Esophagus (tissue), 2 donors: ENCODE data around the gene CSF1. TPM values are rescaled to one million over a fixed set of nuclear protein-coding genes. Genes with fewer than 3 reads are reported as not detected.

Experiments used
- H3K27ac ChIP-seq, 2 donors: one replicate each; pipeline ENCODE4 v1.5.1; 2013; ENCODE audit warnings: low read depth in 2 of 2, mild to moderate bottlenecking in 2 of 2, inconsistent platforms in 1 of 2, low read length in 1 of 2, moderate library complexity in 1 of 2
- H3K27me3 ChIP-seq, 2 donors: one replicate each; pipeline ENCODE4 v1.6.1; 2013; ENCODE audit warnings: low read length in 2 of 2, control low read depth in 1 of 2, mild to moderate bottlenecking in 1 of 2; ENCODE audit not compliant: insufficient read depth in 2 of 2, control insufficient read depth in 1 of 2
- H3K36me3 ChIP-seq, 2 donors: one replicate each; pipeline ENCODE4 v1.6.1; 2013; ENCODE audit warnings: low read length in 1 of 2; ENCODE audit not compliant: control insufficient read depth in 2 of 2, insufficient read depth in 2 of 2
- H3K4me1 ChIP-seq, 2 donors: one replicate each; pipeline ENCODE4 v1.6.1; 2013; ENCODE audit warnings: low read length in 1 of 2; ENCODE audit not compliant: control insufficient read depth in 2 of 2, insufficient read depth in 2 of 2
- H3K4me3 ChIP-seq, 2 donors: one replicate each; pipeline ENCODE4 v1.5.1; 2013; ENCODE audit warnings: low read length in 2 of 2, mild to moderate bottlenecking in 2 of 2, low read depth in 1 of 2, moderate library complexity in 1 of 2
- H3K9me3 ChIP-seq, 2 donors: one replicate each; pipeline ENCODE4 v1.6.1; 2013; ENCODE audit warnings: mild to moderate bottlenecking in 2 of 2, low read depth in 1 of 2, low read length in 1 of 2, moderate library complexity in 1 of 2; ENCODE audit not compliant: control insufficient read depth in 2 of 2, insufficient read depth in 1 of 2
- WGBS, 2 donors: extraction: QIAGEN DNeasy Blood & Tissue Kit; methylation state at CpG; one replicate each; pipeline ENCODE4 v1.1.7; 2013; 5-methylcytosine and 5-hydroxymethylcytosine counted together
- polyA plus RNA-seq, 2 donors: library from polyadenylated mRNA; stranded (reverse); fragments of 200-250 nt; gene quantifications; one replicate each; pipeline ENCODE4 v1.2.3, GENCODE V29; 2013
- donor health status: healthy with polysubstance abuse.
- donor health status: Bipolar disorder and iron deficiency.

The CSF1 gene
- polyA plus RNA-seq, 2 donors: 5.6 to 5.7 TPM

- H3K27ac ChIP-seq: no peak overlapping the region
- H3K4me1 ChIP-seq: no peaks in the 10 kb centered on the region
- no peaks in the 10 kb centered on the region for H3K36me3 ChIP-seq
- H3K9me3 ChIP-seq: no peaks in the 10 kb centered on the region
- H3K27me3 ChIP-seq: no peaks in the 10 kb centered on the region
- H3K4me3 ChIP-seq: no peak overlapping the region
- WGBS, 2 donors: 88 to 93% methylated on average over 3 of the region's 3 CpGs
These were observed 59.3 kb downstream of the CSF1 start for GRCh38 chr1:109969907-109970306.

DNA sequence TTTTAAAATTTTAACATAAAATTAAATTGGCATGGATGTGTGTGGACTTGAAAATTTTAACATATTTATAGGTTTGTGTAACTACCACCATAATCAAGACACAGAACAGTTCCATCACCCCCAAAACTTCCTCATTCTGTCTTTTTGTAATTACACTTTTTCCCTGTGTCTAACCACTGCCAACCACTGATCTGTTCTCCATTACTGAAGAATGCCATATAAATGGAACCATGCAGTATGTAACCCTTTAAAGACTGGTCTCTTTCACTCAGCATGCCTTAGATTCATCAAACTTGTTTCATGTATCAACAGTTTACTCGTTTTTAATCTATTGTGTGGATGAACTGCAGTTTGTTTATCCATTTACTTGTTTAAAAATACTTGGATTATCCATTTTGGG is 60.9 kb downstream of the CSF1 start:
- no peak overlapping the region for H3K4me3 ChIP-seq
- H3K4me1 ChIP-seq: no peaks in the 10 kb centered on the region
- no peak overlapping the region for H3K27ac ChIP-seq
- H3K27me3 ChIP-seq: no peaks in the 10 kb centered on the region
- WGBS, 2 donors: 25 to 30% methylated on average over 1 of the region's 1 CpG
- H3K36me3 ChIP-seq: no peaks in the 10 kb centered on the region
- H3K9me3 ChIP-seq: no peaks in the 10 kb centered on the region

GRCh38 chr1:109974191-109974590 is 63.5 kb downstream of the CSF1 start:
- Histone ChIP-seq H3K9me3 (no peaks in the 10 kb centered on the region), H3K36me3 (no peaks in the 10 kb centered on the region), H3K4me3 (no peak overlapping the region), H3K4me1 (no peaks in the 10 kb centered on the region), H3K27ac (no peak overlapping the region), H3K27me3 (no peaks in the 10 kb centered on the region)
- 92 to 93% methylated on average over 3 of the region's 3 CpGs for WGBS, 2 donors

GRCh38 chr1:109975718-109976117 is 65.1 kb downstream of the CSF1 start:
- H3K4me3 ChIP-seq: no peak overlapping the region
- 84% methylated on average over 3 of the region's 3 CpGs for WGBS, 2 donors
- H3K27ac ChIP-seq: no peak overlapping the region
- no peaks in the 10 kb centered on the region for H3K27me3 ChIP-seq
- no peaks in the 10 kb centered on the region for H3K9me3 ChIP-seq
- H3K4me1 ChIP-seq: peaks cover 0 to 4% of the 10 kb centered on the region in 2 donors
- no peaks in the 10 kb centered on the region for H3K36me3 ChIP-seq

DNA sequence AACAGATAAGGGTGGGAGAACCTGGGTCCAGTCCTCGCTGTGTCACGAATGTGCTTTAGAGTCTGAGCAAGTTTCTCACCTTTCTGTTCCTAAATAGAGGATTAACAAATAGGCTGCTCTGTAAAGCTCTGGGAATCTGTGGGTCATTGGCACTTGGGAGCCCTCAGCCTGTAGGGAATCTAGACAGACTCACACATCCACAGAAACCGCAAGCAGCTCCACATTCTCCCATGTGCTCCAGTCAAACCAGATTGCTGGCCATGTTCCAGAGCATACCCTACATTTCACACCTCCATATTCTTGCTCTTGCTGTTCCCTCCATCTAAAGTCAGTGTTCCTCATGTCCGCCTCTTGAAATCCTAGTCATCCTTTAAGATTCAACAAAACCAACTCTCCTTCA is 66.1 kb downstream of the CSF1 start:
- H3K27me3 ChIP-seq: no peaks in the 10 kb centered on the region

GRCh38 chr1:109977225-109977624 is 66.6 kb downstream of the CSF1 start:
- 81 to 86% methylated on average over 8 of the region's 8 CpGs for WGBS, 2 donors
- Histone ChIP-seq H3K36me3 (no peaks in the 10 kb centered on the region), H3K27ac (no peak overlapping the region), H3K4me3 (no peak overlapping the region), H3K9me3 (peaks cover 0 to 3% of the 10 kb centered on the region in 2 donors), H3K27me3 (no peaks in the 10 kb centered on the region), H3K4me1 (peaks cover 0 to 12% of the 10 kb centered on the region in 2 donors)

More for the DNA sequence above, 66.1 kb downstream of the CSF1 start:
- 96% methylated on average over 4 of the region's 4 CpGs for WGBS, 2 donors
- H3K9me3 ChIP-seq: no peaks in the 10 kb centered on the region
- no peak overlapping the region for H3K4me3 ChIP-seq
- no peaks in the 10 kb centered on the region for H3K36me3 ChIP-seq
- H3K27ac ChIP-seq: no peak overlapping the region
- H3K4me1 ChIP-seq: peaks cover 0 to 11% of the 10 kb centered on the region in 2 donors

DNA sequence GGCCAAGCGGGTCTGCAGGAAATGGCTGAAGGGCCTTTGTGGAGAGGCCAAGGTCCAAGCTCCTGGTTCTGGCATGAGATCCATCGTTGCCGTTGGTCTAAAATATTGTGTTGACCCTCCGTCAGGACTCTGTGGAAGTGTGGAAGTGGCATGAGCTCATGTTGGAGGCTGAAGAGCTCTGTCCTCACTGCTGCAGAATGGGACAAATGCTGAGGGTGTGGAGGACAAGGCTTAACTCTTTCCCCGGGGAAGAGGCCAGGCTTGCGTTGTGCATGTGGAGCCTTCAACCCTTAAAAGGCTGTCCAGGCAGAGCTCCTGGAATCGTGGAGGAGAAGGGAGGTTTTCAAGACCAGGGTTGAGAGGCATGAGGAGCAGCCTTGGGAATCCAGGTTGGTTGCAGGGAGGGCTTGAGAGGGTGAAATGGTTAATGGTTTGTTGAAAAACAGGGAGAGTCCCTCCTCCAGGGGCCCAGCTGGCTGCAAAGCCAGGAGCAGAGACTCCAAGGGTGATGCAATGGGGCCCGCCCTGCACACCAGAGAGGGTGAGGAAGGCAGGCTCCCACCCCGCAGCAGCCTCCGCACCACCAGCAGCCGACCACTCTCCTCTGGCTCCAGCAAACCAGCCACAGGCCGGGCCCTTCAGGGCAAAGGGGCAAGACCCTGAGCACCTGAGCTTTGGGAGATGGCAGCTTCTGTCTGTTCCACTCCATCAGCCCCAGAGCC is 67.2 kb downstream of the CSF1 start:
- no peak overlapping the region for H3K27ac ChIP-seq
- H3K9me3 ChIP-seq: peaks cover 0 to 3% of the 10 kb centered on the region in 2 donors
- no peak overlapping the region for H3K4me3 ChIP-seq
- no peaks in the 10 kb centered on the region for H3K27me3 ChIP-seq
- WGBS, 2 donors: 79 to 83% methylated on average over 12 of the region's 12 CpGs
- H3K4me1 ChIP-seq: peaks cover 0 to 12% of the 10 kb centered on the region in 2 donors
- H3K36me3 ChIP-seq: no peaks in the 10 kb centered on the region

GRCh38 chr1:109978761-109979488 is 68.3 kb downstream of the CSF1 start:
- 73 to 80% methylated on average over 9 of the region's 9 CpGs for WGBS, 2 donors
- no peak overlapping the region for H3K4me3 ChIP-seq
- H3K4me1 ChIP-seq: peaks cover 0 to 12% of the 10 kb centered on the region in 2 donors
- H3K27me3 ChIP-seq: no peaks in the 10 kb centered on the region
- H3K9me3 ChIP-seq: peaks cover 0 to 3% of the 10 kb centered on the region in 2 donors
- H3K27ac ChIP-seq: peak overlapping the region; percentile 11 to 26
- H3K36me3 ChIP-seq: no peaks in the 10 kb centered on the region

DNA sequence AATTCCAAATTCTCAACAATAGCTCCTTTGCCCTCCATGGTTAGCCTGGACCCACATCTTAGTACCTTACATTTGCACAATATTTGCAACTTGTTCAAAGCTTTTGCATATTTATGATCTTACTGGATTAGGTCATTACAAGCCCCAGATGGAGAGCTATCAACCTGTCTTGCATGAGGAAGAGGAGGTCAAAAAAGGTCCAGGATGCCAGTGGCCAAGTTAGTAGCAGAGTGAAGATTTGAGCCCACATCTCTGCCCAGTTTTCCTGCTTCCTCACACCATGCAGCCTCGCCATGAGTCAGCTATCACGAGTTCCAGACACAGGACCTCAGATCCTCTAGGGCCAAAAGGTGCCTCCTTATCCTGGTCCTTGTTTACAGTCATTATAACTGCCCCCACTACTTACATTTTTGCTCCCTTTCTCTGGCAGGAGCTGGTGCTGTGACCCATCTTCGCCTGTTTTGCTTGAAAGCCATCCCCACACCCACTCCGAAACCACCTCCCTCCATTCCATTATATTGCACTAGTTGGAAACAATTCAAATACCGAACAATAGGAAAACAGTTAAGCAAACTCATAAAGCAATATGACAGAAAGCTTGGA is 68.9 kb downstream of the CSF1 start:
- 50 to 51% methylated on average over 5 of the region's 5 CpGs for WGBS, 2 donors
- H3K27me3 ChIP-seq: no peaks in the 10 kb centered on the region
- peaks cover 0 to 12% of the 10 kb centered on the region in 2 donors for H3K4me1 ChIP-seq
- no peaks in the 10 kb centered on the region for H3K36me3 ChIP-seq
- no peak overlapping the region for H3K27ac ChIP-seq
- peaks cover 0 to 3% of the 10 kb centered on the region in 2 donors for H3K9me3 ChIP-seq
- no peak overlapping the region for H3K4me3 ChIP-seq
